ENCODE measurements around the gene KREMEN1. TPM values are rescaled to one million over a fixed set of nuclear protein-coding genes. Genes with fewer than 3 reads are reported as not detected.

KREMEN1 gene
- total RNA-seq, 1 experiment from 2014 or later: 31.9 TPM

DNA sequence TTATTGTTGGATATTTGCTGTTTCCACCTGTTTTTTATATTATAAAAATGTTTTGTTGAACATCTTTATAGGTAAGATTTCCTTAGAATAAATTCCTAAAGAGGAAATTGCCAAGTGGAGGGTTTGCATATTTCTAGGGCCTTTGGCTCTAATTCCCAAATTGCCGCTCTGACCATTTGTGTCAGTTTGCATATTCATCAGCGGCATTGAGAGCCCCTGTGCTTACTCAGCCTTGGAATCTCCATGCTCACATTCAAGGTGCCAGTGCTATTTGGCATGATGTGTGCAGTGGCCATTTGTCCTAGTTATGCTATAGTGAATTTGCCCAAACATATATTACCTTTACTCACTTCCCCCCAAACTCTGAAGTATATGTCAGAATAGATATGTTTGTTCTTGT is 25.5 kb downstream of the KREMEN1 start:
- H3K36me3 ChIP-seq (ENCODE audit: control insufficient read depth in 1 of 2, insufficient read depth in 2 of 2, low read length in 2 of 2): no peaks in the 10 kb centered on the region
- RAD21 ChIA-PET (ENCODE audit: low non-redundant PET in 1 of 2, low total read pairs in 2 of 2, uncharacterized antibody in 2 of 2, unreplicated experiment in 2 of 2): no interaction called here
- H4K20me1 ChIP-seq (ENCODE audit: insufficient read depth): no peaks in the 10 kb centered on the region
- H3K4me2 ChIP-seq (ENCODE audit: low read length): no peak overlapping the region
- H3K4me3 ChIP-seq (replicated peaks in 1 of 2; ENCODE audit: low read depth in 1 of 2, low read length in 2 of 2): no peak overlapping the region
- H3K4me1 ChIP-seq (ENCODE audit: control insufficient read depth in 1 of 2, insufficient read depth in 2 of 2, low read length in 2 of 2): peaks cover 3 to 5% of the 10 kb centered on the region in 2 experiments; a peak in 3 of 4 replicates
- no peak overlapping the region for H3K9ac ChIP-seq (ENCODE audit: low read length)
- intact Hi-C loops (cut with micrococcal nuclease): no loop called here
- no peaks in the 10 kb centered on the region for H3K9me3 ChIP-seq (ENCODE audit: control insufficient read depth in 1 of 2, insufficient read depth in 1 of 2, low read depth in 1 of 2, low read length in 2 of 2)
- BruUV-seq (replicated peaks): no TSS peak
- H3K27me3 ChIP-seq (ENCODE audit: insufficient read depth, low read length): no peaks in the 10 kb centered on the region
- no peak overlapping the region for H2AFZ ChIP-seq (ENCODE audit: low read depth, low read length, poor library complexity, severe bottlenecking)
- no peaks in the 10 kb centered on the region for H3K79me2 ChIP-seq (ENCODE audit: insufficient read depth, low read length)
- ATAC-seq: no peak
- no peak for DNase-seq (ENCODE audit: low read depth, low spot score)
- POLR2A ChIA-PET: no interaction called here
- CTCF ChIA-PET: no interaction called here
- H3K27ac ChIP-seq (ENCODE audit: low read depth, low read length): no peak overlapping the region
- TF ChIP-seq YY1 (IDR thresholded peaks at IDR 0.05; ENCODE audit: extremely low read depth, insufficient replicate concordance, low read depth, low read length) (no peak), POLR2AphosphoS5 (IDR thresholded peaks at IDR 0.05; ENCODE audit: low read depth, low read length) (no peak), POLR2A (IDR thresholded peaks at IDR 0.05; ENCODE audit: borderline replicate concordance, extremely low read depth, insufficient read depth, insufficient read length) (no peak), EZH2phosphoT487 (IDR thresholded peaks at IDR 0.05; ENCODE audit: borderline replicate concordance) (no peak), EZH2 (IDR thresholded peaks at IDR 0.05) (no peak), CEBPB (IDR thresholded peaks at IDR 0.05; ENCODE audit: low read depth) (no peak), SP1 (IDR thresholded peaks at IDR 0.05; ENCODE audit: low read depth) (no peak), ELF1 (IDR thresholded peaks at IDR 0.05; ENCODE audit: borderline replicate concordance, low read depth) (no peak), REST (IDR thresholded peaks at IDR 0.05; ENCODE audit: low read depth) (no peak), SRF (IDR thresholded peaks at IDR 0.05; ENCODE audit: low read depth) (no peak), SIN3A (IDR thresholded peaks at IDR 0.05; ENCODE audit: low read depth) (no peak)
- TF ChIP-seq, protein P1, sequence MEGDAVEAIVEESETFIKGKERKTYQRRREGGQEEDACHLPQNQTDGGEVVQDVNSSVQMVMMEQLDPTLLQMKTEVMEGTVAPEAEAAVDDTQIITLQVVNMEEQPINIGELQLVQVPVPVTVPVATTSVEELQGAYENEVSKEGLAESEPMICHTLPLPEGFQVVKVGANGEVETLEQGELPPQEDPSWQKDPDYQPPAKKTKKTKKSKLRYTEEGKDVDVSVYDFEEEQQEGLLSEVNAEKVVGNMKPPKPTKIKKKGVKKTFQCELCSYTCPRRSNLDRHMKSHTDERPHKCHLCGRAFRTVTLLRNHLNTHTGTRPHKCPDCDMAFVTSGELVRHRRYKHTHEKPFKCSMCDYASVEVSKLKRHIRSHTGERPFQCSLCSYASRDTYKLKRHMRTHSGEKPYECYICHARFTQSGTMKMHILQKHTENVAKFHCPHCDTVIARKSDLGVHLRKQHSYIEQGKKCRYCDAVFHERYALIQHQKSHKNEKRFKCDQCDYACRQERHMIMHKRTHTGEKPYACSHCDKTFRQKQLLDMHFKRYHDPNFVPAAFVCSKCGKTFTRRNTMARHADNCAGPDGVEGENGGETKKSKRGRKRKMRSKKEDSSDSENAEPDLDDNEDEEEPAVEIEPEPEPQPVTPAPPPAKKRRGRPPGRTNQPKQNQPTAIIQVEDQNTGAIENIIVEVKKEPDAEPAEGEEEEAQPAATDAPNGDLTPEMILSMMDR (IDR thresholded peaks at IDR 0.05 in 2 of 3, conservative IDR thresholded peaks at IDR 0.05 in 1 of 3; ENCODE audit: borderline replicate concordance in 1 of 3, insufficient read depth in 1 of 3, low read depth in 2 of 3, low read length in 2 of 3): no peak
- H3K9me2 ChIP-seq (ENCODE audit: insufficient read depth): no peaks in the 10 kb centered on the region
